Spleen (tissue), 11 donors: ENCODE measurements around the gene STK39. TPM values are rescaled to one million over a fixed set of nuclear protein-coding genes. Genes with fewer than 3 reads are reported as not detected.

Experiments used
- DNase-seq: peaks from one replicate; pipeline ENCODE4 v3.0.0-alpha.2; 2020
- H3K27ac ChIP-seq, 8 donors: fragments of 200-600 bp; sonication (generic) in 7 of 8; 1 replicate in 4 of 8; 2 replicates in 4 of 8; pipeline versions ENCODE4 v1.5.0 to v1.8.0; 2016 to 2021; ENCODE audit warnings: inconsistent platforms in 4 of 8, mild to moderate bottlenecking in 4 of 8, moderate library complexity in 1 of 8
- H3K27me3 ChIP-seq, 7 donors: fragments of 200-600 bp; sonication (generic) in 6 of 7; replicated peaks in 1 of 7; 1 replicate in 4 of 7; 2 replicates in 3 of 7; pipeline versions ENCODE4 v1.5.0 to v1.8.0; 2016 to 2021; ENCODE audit warnings: inconsistent platforms in 3 of 7, mild to moderate bottlenecking in 1 of 7
- H3K36me3 ChIP-seq, 6 donors: fragments of 200-600 bp; sonication (generic) in 5 of 6; 1 replicate in 4 of 6; 2 replicates in 2 of 6; pipeline versions ENCODE4 v1.5.0 to v1.8.0; 2016 to 2021; ENCODE audit warnings: inconsistent platforms in 2 of 6
- H3K4me1 ChIP-seq, 6 donors: fragments of 200-600 bp; sonication (generic) in 5 of 6; 1 replicate in 3 of 6; 2 replicates in 3 of 6; pipeline versions ENCODE4 v1.5.0 to v1.8.0; 2016 to 2021; ENCODE audit warnings: inconsistent platforms in 3 of 6
- H3K4me3 ChIP-seq, 8 donors: fragments of 200-600 bp; sonication (generic) in 7 of 8; 1 replicate in 4 of 8; 2 replicates in 4 of 8; pipeline versions ENCODE4 v1.5.0 to v1.8.0; 2016 to 2021; ENCODE audit warnings: inconsistent platforms in 4 of 8, mild to moderate bottlenecking in 4 of 8, moderate library complexity in 2 of 8
- H3K9me3 ChIP-seq, 8 donors: fragments of 200-600 bp; sonication (generic) in 7 of 8; 1 replicate in 4 of 8; 2 replicates in 4 of 8; pipeline versions ENCODE4 v1.5.0 to v1.8.0; 2016 to 2021; ENCODE audit warnings: inconsistent platforms in 4 of 8
- POLR2A ChIP-seq, 3 donors: fragments of 450-650 bp; IDR thresholded peaks; one replicate each; pipeline ENCODE4 v1.5.1; 2017; ENCODE audit warnings: antibody characterized with exemption in 3 of 3, mild to moderate bottlenecking in 1 of 3
- POLR2AphosphoS5 ChIP-seq, 3 donors: sonication (generic); formaldehyde crosslinking; IDR thresholded peaks; one replicate each; pipeline ENCODE4 v1.5.1; 2017; ENCODE audit warnings: antibody characterized with exemption in 3 of 3
- WGBS, 5 donors: extraction: QIAGEN DNeasy Blood & Tissue Kit in 3 of 5; methylation state at CpG; one replicate each; pipeline versions ENCODE4 v1.1.5 to v1.1.7; 2013 to 2018; 5-methylcytosine and 5-hydroxymethylcytosine counted together
- intact Hi-C: fragments of 100-400 bp; cut with DNase I; formaldehyde crosslinking; loops from one replicate; pipeline ENCODE4 v1.15.0; 2023; ENCODE audit warnings: low total_unique reads
- polyA plus RNA-seq, 3 donors: library from polyadenylated mRNA; stranded (reverse); fragments of 200-250 nt; gene quantifications; one replicate each; pipeline ENCODE4 v1.2.1, GENCODE V29; 2013
- total RNA-seq, 7 donors: library from RNA; depleted of rRNA in 3 of 7; stranded (reverse); fragments of >200 nt in 3 of 7; fragmentation: NEBNext Ultra II Directional in 4 of 7; extraction: Animal tissue kit (Norgen Biotek cat#: 25700) in 4 of 7; gene quantifications; one replicate each; pipeline versions ENCODE4 v1.1.0 to v1.2.1, GENCODE V29; 2016 to 2021
- TF ChIP-seq, protein P1 (sequence below), 11 experiments: fragments of 200-600 bp in 7 of 11; fragments of 450-650 bp in 4 of 11; sonication (generic) in 4 of 11; IDR thresholded peaks in 8 of 11; conservative IDR thresholded peaks in 3 of 11; 1 replicate in 7 of 11; 2 replicates in 4 of 11; pipeline versions ENCODE4 v1.4.0 to v1.8.0; 2016 to 2021; ENCODE audit warnings: antibody characterized with exemption in 11 of 11, inconsistent platforms in 4 of 11, mild to moderate bottlenecking in 1 of 11
- donor health status: healthy with polysubstance abuse.
- donor health status: DM: no; HTN: no; CAD: no; lungs with moderate emphysema.
- donor health status: DM: no; HTN: no; CAD: no.
- donor health status: Bipolar disorder and iron deficiency.
- donor health status: healthy.
- donor health status: DM: no; HTN: no; CAD: no.
- donor health status: DM: yes; HTN: yes; CAD: no.

Gene STK39
- total and polyA plus RNA-seq, 10 donors, result 8.6 to 17.8 (median 11.0) TPM

GRCh38 chr2:168062936-168063335 is 184.5 kb downstream of the STK39 start:
- TF ChIP-seq, protein P1, sequence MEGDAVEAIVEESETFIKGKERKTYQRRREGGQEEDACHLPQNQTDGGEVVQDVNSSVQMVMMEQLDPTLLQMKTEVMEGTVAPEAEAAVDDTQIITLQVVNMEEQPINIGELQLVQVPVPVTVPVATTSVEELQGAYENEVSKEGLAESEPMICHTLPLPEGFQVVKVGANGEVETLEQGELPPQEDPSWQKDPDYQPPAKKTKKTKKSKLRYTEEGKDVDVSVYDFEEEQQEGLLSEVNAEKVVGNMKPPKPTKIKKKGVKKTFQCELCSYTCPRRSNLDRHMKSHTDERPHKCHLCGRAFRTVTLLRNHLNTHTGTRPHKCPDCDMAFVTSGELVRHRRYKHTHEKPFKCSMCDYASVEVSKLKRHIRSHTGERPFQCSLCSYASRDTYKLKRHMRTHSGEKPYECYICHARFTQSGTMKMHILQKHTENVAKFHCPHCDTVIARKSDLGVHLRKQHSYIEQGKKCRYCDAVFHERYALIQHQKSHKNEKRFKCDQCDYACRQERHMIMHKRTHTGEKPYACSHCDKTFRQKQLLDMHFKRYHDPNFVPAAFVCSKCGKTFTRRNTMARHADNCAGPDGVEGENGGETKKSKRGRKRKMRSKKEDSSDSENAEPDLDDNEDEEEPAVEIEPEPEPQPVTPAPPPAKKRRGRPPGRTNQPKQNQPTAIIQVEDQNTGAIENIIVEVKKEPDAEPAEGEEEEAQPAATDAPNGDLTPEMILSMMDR (IDR thresholded peaks at IDR 0.05 in 8 of 11, conservative IDR thresholded peaks at IDR 0.05 in 3 of 11), result no peak
- TF ChIP-seq POLR2A (IDR thresholded peaks at IDR 0.05), result no peak
- no peak for TF ChIP-seq POLR2AphosphoS5 (IDR thresholded peaks at IDR 0.05)
- no peak overlapping the region for H3K4me3 ChIP-seq
- no peak overlapping the region for H3K27ac ChIP-seq
- no peaks in the 10 kb centered on the region for H3K27me3 ChIP-seq
- intact Hi-C loops, result no loop called here
- no peaks in the 10 kb centered on the region for H3K4me1 ChIP-seq
- no peaks in the 10 kb centered on the region for H3K9me3 ChIP-seq
- DNase-seq, result no peak
- peaks cover 0 to 88% (median 14%) of the 10 kb centered on the region in 6 donors for H3K36me3 ChIP-seq
- WGBS, 5 donors, result 89 to 96% (median 92%) methylated on average over 3 of the region's 3 CpGs

- no peaks in the 10 kb centered on the region for H3K9me3 ChIP-seq
- no peak for DNase-seq
- no peak for TF ChIP-seq POLR2AphosphoS5 (IDR thresholded peaks at IDR 0.05)
- TF ChIP-seq POLR2A (IDR thresholded peaks at IDR 0.05), result no peak
- TF ChIP-seq, protein P1 (IDR thresholded peaks at IDR 0.05 in 8 of 11, conservative IDR thresholded peaks at IDR 0.05 in 3 of 11), result no peak
- no peak overlapping the region for H3K4me3 ChIP-seq
- no peak overlapping the region for H3K27ac ChIP-seq
- H3K36me3 ChIP-seq, result peaks cover 0 to 83% (median 14%) of the 10 kb centered on the region in 6 donors
- intact Hi-C loops, result no loop called here
- 95 to 99% (median 95%) methylated on average over 6 of the region's 6 CpGs for WGBS, 5 donors
- no peaks in the 10 kb centered on the region for H3K27me3 ChIP-seq
- no peaks in the 10 kb centered on the region for H3K4me1 ChIP-seq
Measured at GRCh38 chr2:168062054-168062453, 185.3 kb downstream of the STK39 start.

- no peaks in the 10 kb centered on the region for H3K4me1 ChIP-seq
- TF ChIP-seq POLR2A (IDR thresholded peaks at IDR 0.05), result no peak
- no peaks in the 10 kb centered on the region for H3K9me3 ChIP-seq
- no peak for DNase-seq
- intact Hi-C loops, result no loop called here
- no peaks in the 10 kb centered on the region for H3K27me3 ChIP-seq
- H3K27ac ChIP-seq, result no peak overlapping the region
- 86 to 95% (median 93%) methylated on average over 3 of the region's 3 CpGs for WGBS, 5 donors
- no peak overlapping the region for H3K4me3 ChIP-seq
- peaks cover 0 to 81% (median 14%) of the 10 kb centered on the region in 6 donors for H3K36me3 ChIP-seq
Measured at GRCh38 chr2:168060986-168061750, 186.2 kb downstream of the STK39 start.

DNA sequence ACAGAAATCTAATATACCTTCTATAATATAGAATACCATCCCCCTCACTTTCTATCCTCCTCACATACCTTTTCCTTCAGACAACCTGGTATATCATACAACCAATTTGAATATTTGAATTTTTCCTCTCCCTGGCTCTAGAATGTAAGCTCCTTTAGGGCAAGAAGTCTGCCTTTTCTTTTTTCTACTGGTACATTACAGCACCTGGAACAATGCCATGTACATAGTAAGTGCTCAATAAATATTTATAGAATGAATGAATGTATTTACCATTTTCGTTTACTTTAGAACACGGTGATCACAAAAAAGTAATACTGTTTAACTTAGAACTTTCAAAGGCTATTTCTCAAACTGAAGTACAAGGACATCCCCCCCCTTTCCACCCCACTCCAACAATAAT is 187.6 kb downstream of the STK39 start:
- Histone ChIP-seq H3K4me1 (no peaks in the 10 kb centered on the region), H3K36me3 (peaks cover 0 to 71% (median 14%) of the 10 kb centered on the region in 6 donors), H3K9me3 (no peaks in the 10 kb centered on the region), H3K4me3 (no peak overlapping the region), H3K27me3 (no peaks in the 10 kb centered on the region), H3K27ac (no peak overlapping the region)
- TF ChIP-seq, protein P1 (IDR thresholded peaks at IDR 0.05 in 8 of 11, conservative IDR thresholded peaks at IDR 0.05 in 3 of 11), result no peak
- TF ChIP-seq POLR2A (IDR thresholded peaks at IDR 0.05), result no peak
- no peak for TF ChIP-seq POLR2AphosphoS5 (IDR thresholded peaks at IDR 0.05)
- intact Hi-C loops, result no loop called here
- no peak for DNase-seq
- 93 to 99% (median 96%) methylated on average over 2 of the region's 2 CpGs for WGBS, 5 donors
